ENCODE results near the gene ZNF98. TPM values are rescaled to one million over a fixed set of nuclear protein-coding genes. Genes with fewer than 3 reads are reported as not detected.

Gene ZNF98
- total RNA-seq, result 0.31 TPM

DNA sequence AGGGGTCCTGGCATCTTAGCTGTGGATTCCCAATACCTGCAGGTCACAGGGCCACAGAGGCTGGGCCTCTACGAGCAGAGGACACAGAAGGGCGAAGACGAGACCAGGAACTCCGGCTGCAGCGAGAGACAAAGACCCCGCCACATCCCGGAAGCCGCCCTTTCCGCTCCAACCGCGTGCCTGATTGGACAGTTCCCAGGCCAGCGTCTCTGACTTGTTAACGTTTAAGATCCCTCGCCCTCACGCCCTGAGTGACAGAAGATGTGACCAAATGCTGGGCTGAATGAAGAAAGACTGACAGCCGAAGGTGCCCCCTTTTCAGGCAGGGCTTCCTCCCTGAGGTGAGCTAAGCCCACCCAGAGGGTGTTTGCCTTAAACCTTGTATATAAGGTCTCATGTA lies at the start of gene ZNF98:
Gene ZNF98, minus strand, starts transcription at position 136 of the 400 bp plus-strand sequence. Its CDS starts 122 bp downstream, at position 14.
- peak; percentile 1 for DNase-seq

DNA sequence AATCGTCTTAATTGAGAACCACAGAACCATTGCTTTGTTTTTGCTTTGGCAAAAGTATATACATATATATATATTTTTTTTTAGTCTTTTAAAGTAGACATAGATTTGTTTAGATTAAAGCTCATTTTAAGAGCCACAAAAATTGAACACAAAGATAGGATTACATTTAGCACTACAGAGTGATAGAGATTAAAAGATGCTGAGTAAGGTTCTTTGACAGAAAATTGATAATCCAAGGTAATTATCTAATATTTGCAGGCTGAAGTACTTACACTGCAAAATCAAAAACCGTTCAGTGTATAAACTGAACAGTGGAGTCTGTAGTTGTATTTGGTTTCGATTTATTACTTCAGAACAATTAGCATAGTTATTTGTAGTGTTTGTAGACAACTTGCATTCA lies 24.5 kb upstream of the ZNF98 start:
- no peak for DNase-seq

DNA sequence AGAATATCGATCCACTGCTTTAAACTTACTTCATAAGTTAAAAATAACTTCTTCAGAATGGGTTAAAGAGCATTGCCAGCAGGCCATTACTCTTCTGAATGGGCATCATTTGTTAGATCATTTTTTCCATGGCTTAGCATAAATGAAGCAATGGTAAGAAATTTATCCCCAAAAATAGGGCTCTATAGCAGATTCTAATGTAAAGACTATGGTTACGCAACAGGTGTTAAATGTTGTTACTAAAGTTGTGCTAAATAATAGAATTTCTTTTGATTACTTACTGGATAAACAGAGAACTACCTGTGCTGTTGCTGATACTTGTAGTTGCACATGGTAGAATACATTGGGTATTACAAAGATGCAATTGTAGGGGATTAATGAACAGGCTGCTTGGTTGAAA lies 15.9 kb upstream of the ZNF98 start:
- DNase-seq, result no peak

DNA sequence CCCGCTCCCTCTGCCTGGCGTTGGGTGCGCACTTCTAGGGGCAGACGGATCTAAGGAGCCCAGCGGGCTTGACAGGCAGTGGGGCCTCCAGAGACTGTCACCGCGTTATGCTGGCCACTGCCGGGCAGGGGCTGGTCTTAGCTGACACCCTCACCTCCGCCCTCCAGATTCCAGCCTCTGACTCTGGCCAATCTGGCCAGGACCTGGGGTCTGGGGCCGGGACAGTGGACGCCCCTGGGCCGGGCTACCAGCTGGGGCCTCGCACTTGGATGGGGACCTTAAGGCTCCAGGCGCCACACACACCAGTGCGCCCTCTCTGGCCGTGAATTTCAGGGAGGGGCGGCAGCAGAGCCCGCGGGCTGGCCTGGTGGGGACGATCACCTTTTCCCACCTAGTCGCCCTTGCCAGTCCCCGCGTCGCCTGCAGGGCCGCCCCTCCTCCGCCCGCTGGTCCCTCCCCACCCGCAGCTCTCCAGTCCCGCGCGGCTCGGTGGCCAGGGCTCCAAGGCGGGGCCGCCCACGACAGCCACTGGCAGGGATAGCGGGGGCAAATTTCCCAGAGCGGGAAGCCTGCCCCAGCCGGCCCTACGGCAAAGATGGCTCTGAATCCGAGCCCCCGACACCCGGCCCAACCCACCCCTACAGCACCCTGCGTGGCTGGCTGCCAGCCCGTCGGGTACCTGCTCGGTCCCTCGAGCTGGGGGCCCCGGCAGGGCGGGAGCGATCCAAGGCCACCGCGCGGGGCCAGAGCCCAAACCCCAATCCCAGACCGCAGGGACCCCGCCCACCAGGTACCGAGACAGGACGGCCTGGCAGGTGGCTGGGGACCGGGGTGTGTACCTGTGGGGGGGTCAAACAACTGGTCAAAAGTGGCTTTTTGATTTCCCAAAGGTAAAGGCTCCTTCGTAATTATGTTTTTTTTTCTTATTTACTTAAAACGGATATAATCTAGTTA lies 6.1 kb upstream of the ZNF98 start:
- DNase-seq, result no peak

DNA sequence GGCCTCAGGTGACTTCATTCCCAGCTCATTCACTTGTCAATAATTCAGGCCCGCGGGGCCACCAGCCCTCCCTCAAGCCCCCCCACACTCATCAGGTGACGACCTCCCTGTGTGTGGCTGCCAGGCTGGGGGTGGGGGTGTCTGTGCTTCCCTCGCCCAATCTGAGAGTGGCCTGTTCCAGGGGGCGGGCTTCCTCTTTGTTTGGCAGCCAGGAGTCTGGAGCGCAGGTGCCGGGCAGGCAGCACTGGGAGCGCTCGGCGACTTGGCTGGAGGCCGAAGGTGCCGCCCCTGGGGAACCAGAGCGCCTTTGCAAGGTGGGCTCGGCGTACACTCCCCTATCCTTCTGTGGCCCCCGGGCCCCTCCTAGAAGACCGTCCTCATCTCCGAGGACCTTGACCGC lies 5.4 kb upstream of the ZNF98 start:
- no peak for DNase-seq

DNA sequence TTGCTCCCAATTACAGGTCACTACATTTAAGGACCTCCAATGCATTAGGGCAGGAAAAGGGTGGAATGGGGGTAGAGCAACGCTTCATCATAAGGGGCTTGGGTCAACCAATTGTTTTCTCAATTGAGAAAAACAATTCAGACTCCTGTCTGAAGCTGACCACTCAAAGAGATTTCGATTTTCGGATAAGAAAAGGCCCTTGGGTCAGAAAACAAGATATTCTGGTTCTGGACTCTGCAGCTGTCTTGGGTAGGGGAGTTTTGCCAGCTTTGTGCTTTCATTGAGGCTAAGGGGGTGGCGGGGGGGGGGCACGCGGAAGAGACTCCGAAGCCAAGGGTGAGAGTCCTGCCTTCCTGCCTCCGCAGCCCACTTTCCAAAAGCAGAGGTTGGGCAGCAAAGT lies 4.8 kb upstream of the ZNF98 start:
- DNase-seq, result no peak

DNA sequence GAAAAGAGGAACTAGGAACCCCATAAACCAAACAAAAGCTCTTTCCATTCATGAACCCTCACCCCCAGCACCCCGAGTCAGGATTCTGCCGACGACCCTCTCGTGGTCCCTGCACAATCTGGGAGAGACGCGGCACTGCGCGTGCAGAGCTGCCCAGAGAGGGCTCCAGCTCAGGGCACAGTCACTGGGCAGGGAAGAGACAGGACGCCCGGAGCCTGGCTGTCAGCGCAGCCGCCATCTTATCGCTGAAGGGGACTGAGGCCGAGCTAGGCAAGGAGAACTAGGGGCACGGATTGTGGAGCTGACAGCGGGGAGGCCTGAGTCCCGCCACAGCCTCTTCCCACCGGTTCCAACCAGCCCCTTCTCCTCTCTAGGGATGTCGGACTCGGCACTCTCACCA lies 349 bp downstream of the ZNF98 start:
- no peak for DNase-seq

DNA sequence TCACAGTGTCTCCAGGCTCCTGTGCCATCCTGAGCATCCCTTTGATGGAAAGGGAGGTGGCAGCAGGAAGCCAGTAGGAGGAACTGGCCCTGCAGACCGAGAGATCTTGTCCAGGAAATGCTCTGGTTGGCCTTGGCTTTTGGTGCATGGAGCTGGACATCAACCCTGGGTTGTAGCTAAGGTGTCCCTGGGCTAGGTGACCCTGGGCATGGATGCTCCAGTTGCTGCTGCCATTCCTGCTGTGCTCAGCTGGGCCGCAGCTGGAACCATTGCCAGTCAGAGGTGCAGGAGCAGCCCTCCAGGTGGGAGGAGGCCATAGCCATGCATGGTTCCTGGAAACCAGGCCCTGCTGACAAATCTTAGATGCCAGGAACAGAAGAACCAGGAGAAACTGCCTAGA lies 67.5 kb downstream of the ZNF98 start:
- DNase-seq, result no peak

Small RNAs within 50 kb of the gene (small RNA-seq; reads per million reads assigned to genes)
- gene AC011494.1, result not detected

Other genes starting within 250 kb of the ZNF98 start
- gene ZNF676, start 225.4 kb downstream of the ZNF98 start, total RNA-seq, result not detected
- not detected for gene ZNF729, start 135.9 kb downstream of the ZNF98 start, total RNA-seq
- 4.4 TPM for gene ZNF492, start 212.0 kb upstream of the ZNF98 start, total RNA-seq